Neural cell (in vitro differentiated cells): ENCODE results near the gene DDX39B. TPM values are rescaled to one million over a fixed set of nuclear protein-coding genes. Genes with fewer than 3 reads are reported as not detected.
A peak's percentile ranks its signal among the peaks of the same experiment; 100 is the strongest.

Experiments
- H2AFZ ChIP-seq: fragments of 200-600, 300-800 bp; sonication (generic), shearing (Covaris generic); 2 replicates; pipeline ENCODE4 v1.6.0; 2014; ENCODE audit warnings: low read depth, mild to moderate bottlenecking, antibody characterized with exemption, low read length, moderate library complexity
- H3F3A ChIP-seq: fragments of 200-600 bp; shearing (Covaris generic); 2 replicates; pipeline ENCODE4 v1.6.1; 2016; ENCODE audit warnings: mild to moderate bottlenecking, moderate library complexity, mixed read lengths, antibody characterized with exemption, low read length; ENCODE audit not compliant: insufficient read depth, poor library complexity, severe bottlenecking
- H3K27ac ChIP-seq: fragments of 200-600, 300-800 bp; sonication (generic), shearing (Covaris generic); 2 replicates; pipeline ENCODE4 v1.5.1; 2014; ENCODE audit warnings: mild to moderate bottlenecking, low read length, moderate library complexity
- H3K27me3 ChIP-seq: fragments of 300-800, 200-600 bp; sonication (generic), shearing (Covaris generic); 2 replicates; pipeline ENCODE4 v1.6.0; 2014; ENCODE audit warnings: mild to moderate bottlenecking, low read depth, low read length, moderate library complexity; ENCODE audit not compliant: insufficient read depth
- H3K36me3 ChIP-seq: fragments of 300-800, 200-600 bp; sonication (generic), shearing (Covaris generic); 2 replicates; pipeline ENCODE4 v1.5.1; 2014; ENCODE audit warnings: mild to moderate bottlenecking, antibody characterized with exemption, low read length, moderate library complexity; ENCODE audit not compliant: insufficient read depth
- H3K4me2 ChIP-seq: fragments of 300-800, 200-600 bp; sonication (generic), shearing (Covaris generic); 2 replicates; pipeline ENCODE4 v1.6.0; 2014; ENCODE audit warnings: mild to moderate bottlenecking, low read length
- H3K4me3 ChIP-seq: fragments of 300-800, 200-600 bp; sonication (generic), shearing (Covaris generic); 2 replicates; pipeline ENCODE4 v1.5.1; 2014; ENCODE audit warnings: mild to moderate bottlenecking, low read length, moderate library complexity
- H3K79me2 ChIP-seq: fragments of 200-600 bp; shearing (Covaris generic); replicated peaks from 2 replicates; pipeline ENCODE4 v1.6.0; 2014; ENCODE audit warnings: mild to moderate bottlenecking, low read length, moderate library complexity; ENCODE audit not compliant: insufficient read depth
- H3K9ac ChIP-seq: fragments of 300-800, 200-600 bp; sonication (generic), shearing (Covaris generic); 2 replicates; pipeline ENCODE4 v1.6.1; 2016; ENCODE audit warnings: mild to moderate bottlenecking, low read length, mixed read lengths
- H3K9me2 ChIP-seq: fragments of 200-600 bp; shearing (Covaris generic); 2 replicates; pipeline ENCODE4 v1.6.1; 2016; ENCODE audit warnings: mild to moderate bottlenecking, low read length, mixed read lengths; ENCODE audit not compliant: insufficient read depth
- H3K9me3 ChIP-seq: fragments of 200-600, 300-800 bp; sonication (generic), shearing (Covaris generic); 2 replicates; pipeline ENCODE4 v1.6.1; 2016; ENCODE audit warnings: mild to moderate bottlenecking, mixed run types, low read length, moderate library complexity, mixed read lengths
- H4K20me1 ChIP-seq: fragments of 200-600 bp; shearing (Covaris generic); 2 replicates; pipeline ENCODE4 v1.6.1; 2016; ENCODE audit warnings: mild to moderate bottlenecking, mixed run types; ENCODE audit not compliant: insufficient read depth
- CTCF ChIP-seq: fragments of 450-650 bp; IDR thresholded peaks from 2 replicates; pipeline ENCODE4 v1.5.1; 2014; ENCODE audit warnings: antibody characterized with exemption, mild to moderate bottlenecking, moderate library complexity; ENCODE audit not compliant: poor library complexity, severe bottlenecking
- EP300 ChIP-seq: fragments of 450-650 bp; conservative IDR thresholded peaks from 2 replicates; pipeline ENCODE4 v1.6.1; 2014; ENCODE audit warnings: antibody characterized with exemption, mild to moderate bottlenecking, moderate library complexity; ENCODE audit not compliant: poor library complexity, severe bottlenecking
- EZH2 ChIP-seq: fragments of 200-600, 300-800 bp; shearing (Covaris generic), sonication (generic); IDR thresholded peaks from 2 replicates; pipeline ENCODE4 v1.6.1; 2014; ENCODE audit warnings: antibody characterized with exemption, low read length, borderline replicate concordance, mild to moderate bottlenecking; ENCODE audit not compliant: insufficient read depth, poor library complexity, severe bottlenecking
- MXI1 ChIP-seq: fragments of 450-650 bp; conservative IDR thresholded peaks from 2 replicates; pipeline ENCODE4 v1.6.1; 2014; ENCODE audit warnings: antibody characterized with exemption, mild to moderate bottlenecking; ENCODE audit not compliant: poor library complexity, severe bottlenecking
- POLR2AphosphoS5 ChIP-seq: IDR thresholded peaks from 2 replicates; pipeline ENCODE4 v1.6.1; 2012
- RAD21 ChIP-seq: fragments of 450-650 bp; conservative IDR thresholded peaks from 2 replicates; pipeline ENCODE4 v1.6.1; 2014; ENCODE audit warnings: antibody characterized with exemption, mild to moderate bottlenecking, moderate library complexity
- REST ChIP-seq: IDR thresholded peaks from 2 replicates; pipeline ENCODE4 v1.6.1; 2012; ENCODE audit warnings: borderline replicate concordance
- SMC3 ChIP-seq: fragments of 450-650 bp; conservative IDR thresholded peaks from 2 replicates; pipeline ENCODE4 v1.6.1; 2014; ENCODE audit warnings: antibody characterized with exemption, mild to moderate bottlenecking, moderate library complexity; ENCODE audit not compliant: poor library complexity
- TAF1 ChIP-seq: IDR thresholded peaks from 2 replicates; pipeline ENCODE4 v1.6.1; 2012; ENCODE audit warnings: low read depth
- polyA plus RNA-seq: library from polyadenylated mRNA; depleted of rRNA; stranded (reverse); fragments of >200 nt; gene quantifications from 2 replicates; pipeline ENCODE4 v1.2.3, GENCODE V29; 2014

Gene DDX39B
- polyA plus RNA-seq, 1 donor from 2014 or later = 313 TPM

- peak overlapping the region; percentile 93 for H3K27ac ChIP-seq
- peaks cover 44% of the 10 kb centered on the region for H3K79me2 ChIP-seq
- no peaks in the 10 kb centered on the region for H4K20me1 ChIP-seq
- no peaks in the 10 kb centered on the region for H3K9me3 ChIP-seq
- H3K27me3 ChIP-seq = no peaks in the 10 kb centered on the region
- peaks cover 7% of the 10 kb centered on the region for H3K36me3 ChIP-seq
- H3K9me2 ChIP-seq = no peaks in the 10 kb centered on the region
- no peaks in the 10 kb centered on the region for H3F3A ChIP-seq
- peak overlapping the region; percentile 69 for H3K4me3 ChIP-seq
- H2AFZ ChIP-seq = peak overlapping the region; percentile 48
- TF ChIP-seq TAF1 = peak; percentile 25
- TF ChIP-seq EZH2 = no peak
- no peak for TF ChIP-seq MXI1
- peak overlapping the region; percentile 99 for H3K4me2 ChIP-seq
- peak overlapping the region; percentile 80 for H3K9ac ChIP-seq
Observed at GRCh38 chr6:31547727-31548543, 6.1 kb upstream of the DDX39B start.

- peak within 1 kb of the TSS; percentile 80 for H3K9ac ChIP-seq
- peak; percentile 84 for TF ChIP-seq POLR2AphosphoS5
- no peak for TF ChIP-seq CTCF
- TF ChIP-seq REST = peak; percentile 76
- no peak for TF ChIP-seq EZH2
- no peak for TF ChIP-seq RAD21
- TF ChIP-seq MXI1 = peak; percentile 10
- no peak for TF ChIP-seq EP300
- peak; percentile 81 for TF ChIP-seq TAF1
- peak; percentile 8 for TF ChIP-seq SMC3
- H3K36me3 ChIP-seq = peaks cover 7% of the 10 kb centered on the region
- no peaks in the 10 kb centered on the region for H4K20me1 ChIP-seq
- no peaks in the 10 kb centered on the region for H3F3A ChIP-seq
- peak within 1 kb of the TSS; percentile 69 for H3K4me3 ChIP-seq
- H3K9me2 ChIP-seq = no peaks in the 10 kb centered on the region
- peak within 1 kb of the TSS; percentile 93 for H3K27ac ChIP-seq
- peak within 1 kb of the TSS; percentile 99 for H3K4me2 ChIP-seq
- peak within 1 kb of the TSS; percentile 53 for H2AFZ ChIP-seq
- H3K9me3 ChIP-seq = no peaks in the 10 kb centered on the region
- no peaks in the 10 kb centered on the region for H3K27me3 ChIP-seq
- peaks cover 46% of the 10 kb centered on the region for H3K79me2 ChIP-seq
Observed at GRCh38 chr6:31546958-31547726, 5.3 kb upstream of the DDX39B start, which contains the start of gene NFKBIL1. TSS of gene NFKBIL1 (plus strand) at chr6:31547608. CDS start at chr6:31547695, 87 bp downstream.
